Renal cortical epithelial cell (primary cell): ENCODE results near the gene LINGO1. TPM values are rescaled to one million over a fixed set of nuclear protein-coding genes. Genes with fewer than 3 reads are reported as not detected.

Experiments
- DNase-seq: peaks from one replicate; pipeline ENCODE4 v3.0.0-alpha.2; 2011; ENCODE audit warnings: low read depth
- total RNA-seq: library from RNA; depleted of rRNA; stranded (reverse); fragments of >200 nt; gene quantifications from 2 replicates; pipeline ENCODE4 v1.2.3, GENCODE V29; 2014

LINGO1 gene
- total RNA-seq, 1 donor from 2014 or later: not detected

GRCh38 chr15:77631745-77632533 is 773 bp downstream of the LINGO1 start:
- no peak for DNase-seq

GRCh38 chr15:77630956-77631744 is 1.6 kb downstream of the LINGO1 start:
- peak; percentile 10 for DNase-seq

GRCh38 chr15:77630056-77630455 is 2.7 kb downstream of the LINGO1 start:
- no peak for DNase-seq

- DNase-seq: no peak
Observed at GRCh38 chr15:77629070-77630030, 3.4 kb downstream of the LINGO1 start.

GRCh38 chr15:77628010-77628409 is 4.7 kb downstream of the LINGO1 start:
- DNase-seq: no peak

- no peak for DNase-seq
Observed at GRCh38 chr15:77627581-77627980, 5.1 kb downstream of the LINGO1 start.

- no peak for DNase-seq
Observed at GRCh38 chr15:77627067-77627466, 5.6 kb downstream of the LINGO1 start.

- DNase-seq: no peak
Observed at GRCh38 chr15:77626002-77626401, 6.7 kb downstream of the LINGO1 start.

- DNase-seq: no peak
Observed at GRCh38 chr15:77625376-77625775, 7.3 kb downstream of the LINGO1 start.

- no peak for DNase-seq
Observed at GRCh38 chr15:77624868-77625267, 7.8 kb downstream of the LINGO1 start.

- no peak for DNase-seq
Observed at GRCh38 chr15:77623755-77624524, 8.8 kb downstream of the LINGO1 start.

GRCh38 chr15:77622934-77623754 is 9.6 kb downstream of the LINGO1 start:
- DNase-seq: no peak

GRCh38 chr15:77622209-77622933 is 10.3 kb downstream of the LINGO1 start:
- no peak for DNase-seq

GRCh38 chr15:77621847-77622208 is 10.9 kb downstream of the LINGO1 start:
- no peak for DNase-seq

GRCh38 chr15:77620960-77621647 is 11.6 kb downstream of the LINGO1 start:
- no peak for DNase-seq

- no peak for DNase-seq
Observed at GRCh38 chr15:77620297-77620696, 12.4 kb downstream of the LINGO1 start.

- DNase-seq: no peak
Observed at GRCh38 chr15:77619883-77620282, 12.8 kb downstream of the LINGO1 start.

- DNase-seq: peak; percentile 52
Observed at GRCh38 chr15:77617476-77618230, 15.1 kb downstream of the LINGO1 start.
